Suprapubic skin (tissue), 4 donors: ENCODE results near the gene GRID2. TPM values are rescaled to one million over a fixed set of nuclear protein-coding genes. Genes with fewer than 3 reads are reported as not detected.

Experiments
- DNase-seq, 2 donors: peaks; one replicate each; pipeline ENCODE4 v3.0.0-alpha.2; 2019; ENCODE audit warnings: low spot score in 2 of 2
- H3K27ac ChIP-seq: fragments of 200-600 bp; sonication (generic); one replicate; pipeline ENCODE4 v1.5.1; 2019
- H3K27me3 ChIP-seq: fragments of 200-600 bp; sonication (generic); one replicate; pipeline ENCODE4 v1.5.1; 2019
- H3K36me3 ChIP-seq: fragments of 200-600 bp; sonication (generic); one replicate; pipeline ENCODE4 v1.5.1; 2019
- H3K4me1 ChIP-seq: fragments of 200-600 bp; sonication (generic); one replicate; pipeline ENCODE4 v1.5.1; 2019
- H3K4me3 ChIP-seq: fragments of 200-600 bp; sonication (generic); one replicate; pipeline ENCODE4 v1.5.1; 2019; ENCODE audit warnings: mild to moderate bottlenecking
- H3K9me3 ChIP-seq: fragments of 200-600 bp; sonication (generic); one replicate; pipeline ENCODE4 v1.5.1; 2019
- EP300 ChIP-seq: sonication (generic); formaldehyde crosslinking; IDR thresholded peaks from one replicate; pipeline ENCODE4 v1.6.1; 2017; ENCODE audit warnings: antibody characterized with exemption
- POLR2A ChIP-seq, 2 donors: fragments of 450-650 bp; IDR thresholded peaks; one replicate each; pipeline ENCODE4 v1.6.1; 2017; ENCODE audit warnings: antibody characterized with exemption in 2 of 2, mild to moderate bottlenecking in 2 of 2, moderate library complexity in 2 of 2
- POLR2AphosphoS5 ChIP-seq, 3 donors: sonication (generic); formaldehyde crosslinking; IDR thresholded peaks; one replicate each; pipeline ENCODE4 v1.6.1; 2017; ENCODE audit warnings: antibody characterized with exemption in 3 of 3
- WGBS: methylation state at CpG from one replicate; pipeline ENCODE4 v1.1.5; 2018; 5-methylcytosine and 5-hydroxymethylcytosine counted together
- total RNA-seq, 4 donors: library from RNA; depleted of rRNA; stranded (reverse); fragments of >200 nt; gene quantifications; one replicate each; pipeline ENCODE4 v1.1.0, GENCODE V29; 2016
- TF ChIP-seq, protein P1 (sequence below), 2 donors: fragments of 200-600 bp in 1 of 2; fragments of 450-650 bp in 1 of 2; sonication (generic) in 1 of 2; IDR thresholded peaks; one replicate each; pipeline ENCODE4 v1.5.1; 2016 to 2019; ENCODE audit warnings: antibody characterized with exemption in 2 of 2, mild to moderate bottlenecking in 1 of 2, moderate library complexity in 1 of 2

The GRID2 gene
- total RNA-seq, 4 donors from 2014 or later: not detected

DNA sequence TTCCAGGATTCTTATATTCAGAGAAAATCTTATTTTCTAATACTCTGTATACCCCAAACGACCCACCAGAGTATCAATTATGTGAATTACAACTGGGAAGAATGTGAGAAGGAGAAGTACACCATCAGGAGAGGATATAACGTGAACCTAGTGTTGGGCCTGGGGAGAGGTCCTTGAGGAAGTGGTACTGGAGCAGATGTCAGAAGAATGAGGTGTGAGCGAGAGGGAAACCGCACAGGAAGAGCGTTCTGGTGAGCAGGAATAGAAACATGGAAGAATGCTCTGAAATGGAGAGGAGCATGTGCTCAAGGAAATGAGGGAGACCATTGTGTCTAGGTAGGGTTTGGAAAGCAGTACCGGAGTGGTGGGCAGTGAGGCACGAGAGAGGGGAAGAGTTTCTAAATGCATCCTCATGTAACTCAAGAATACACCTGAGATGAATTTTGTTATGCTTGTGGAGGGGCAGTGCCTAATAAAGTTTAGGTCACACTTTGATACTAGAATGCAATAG lies 151.6 kb downstream of the GRID2 start:
- no peaks in the 10 kb centered on the region for H3K4me1 ChIP-seq
- no peak overlapping the region for H3K4me3 ChIP-seq
- WGBS: 68% methylated on average over 7 of the region's 7 CpGs
- no peaks in the 10 kb centered on the region for H3K27me3 ChIP-seq
- no peak for DNase-seq
- no peaks in the 10 kb centered on the region for H3K36me3 ChIP-seq
- TF ChIP-seq, protein P1, sequence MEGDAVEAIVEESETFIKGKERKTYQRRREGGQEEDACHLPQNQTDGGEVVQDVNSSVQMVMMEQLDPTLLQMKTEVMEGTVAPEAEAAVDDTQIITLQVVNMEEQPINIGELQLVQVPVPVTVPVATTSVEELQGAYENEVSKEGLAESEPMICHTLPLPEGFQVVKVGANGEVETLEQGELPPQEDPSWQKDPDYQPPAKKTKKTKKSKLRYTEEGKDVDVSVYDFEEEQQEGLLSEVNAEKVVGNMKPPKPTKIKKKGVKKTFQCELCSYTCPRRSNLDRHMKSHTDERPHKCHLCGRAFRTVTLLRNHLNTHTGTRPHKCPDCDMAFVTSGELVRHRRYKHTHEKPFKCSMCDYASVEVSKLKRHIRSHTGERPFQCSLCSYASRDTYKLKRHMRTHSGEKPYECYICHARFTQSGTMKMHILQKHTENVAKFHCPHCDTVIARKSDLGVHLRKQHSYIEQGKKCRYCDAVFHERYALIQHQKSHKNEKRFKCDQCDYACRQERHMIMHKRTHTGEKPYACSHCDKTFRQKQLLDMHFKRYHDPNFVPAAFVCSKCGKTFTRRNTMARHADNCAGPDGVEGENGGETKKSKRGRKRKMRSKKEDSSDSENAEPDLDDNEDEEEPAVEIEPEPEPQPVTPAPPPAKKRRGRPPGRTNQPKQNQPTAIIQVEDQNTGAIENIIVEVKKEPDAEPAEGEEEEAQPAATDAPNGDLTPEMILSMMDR (IDR thresholded peaks at IDR 0.05): no peak
- no peak for TF ChIP-seq EP300
- no peak for TF ChIP-seq POLR2A (IDR thresholded peaks at IDR 0.05)
- TF ChIP-seq POLR2AphosphoS5 (IDR thresholded peaks at IDR 0.05): no peak
- no peaks in the 10 kb centered on the region for H3K9me3 ChIP-seq
- no peak overlapping the region for H3K27ac ChIP-seq

DNA sequence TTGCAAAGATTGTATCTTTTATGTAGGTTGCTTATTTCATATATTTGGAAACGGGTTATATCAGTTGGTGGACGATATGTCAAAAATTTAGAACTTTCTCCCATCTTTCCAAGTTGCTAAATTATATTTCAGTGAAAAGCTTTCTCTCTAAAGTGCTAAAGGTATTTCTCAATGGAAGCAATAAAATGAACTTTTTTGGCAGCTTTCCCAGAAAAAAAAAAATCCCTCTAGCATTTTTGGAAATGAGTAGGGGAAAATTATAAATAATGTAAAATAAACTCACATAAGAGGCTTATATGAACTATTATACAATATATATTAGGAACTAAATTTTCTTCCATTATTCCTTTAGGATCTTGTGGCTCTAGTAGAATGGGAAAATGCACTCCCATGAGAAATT lies 152.2 kb downstream of the GRID2 start:
- Histone ChIP-seq H3K9me3 (no peaks in the 10 kb centered on the region), H3K27ac (no peak overlapping the region), H3K36me3 (no peaks in the 10 kb centered on the region), H3K27me3 (no peaks in the 10 kb centered on the region), H3K4me1 (no peaks in the 10 kb centered on the region), H3K4me3 (no peak overlapping the region)
- 54% methylated on average over 2 of the region's 2 CpGs for WGBS
- TF ChIP-seq EP300 (no peak), POLR2A (IDR thresholded peaks at IDR 0.05) (no peak), POLR2AphosphoS5 (IDR thresholded peaks at IDR 0.05) (no peak)
- TF ChIP-seq, protein P1 (IDR thresholded peaks at IDR 0.05): no peak
- no peak for DNase-seq

DNA sequence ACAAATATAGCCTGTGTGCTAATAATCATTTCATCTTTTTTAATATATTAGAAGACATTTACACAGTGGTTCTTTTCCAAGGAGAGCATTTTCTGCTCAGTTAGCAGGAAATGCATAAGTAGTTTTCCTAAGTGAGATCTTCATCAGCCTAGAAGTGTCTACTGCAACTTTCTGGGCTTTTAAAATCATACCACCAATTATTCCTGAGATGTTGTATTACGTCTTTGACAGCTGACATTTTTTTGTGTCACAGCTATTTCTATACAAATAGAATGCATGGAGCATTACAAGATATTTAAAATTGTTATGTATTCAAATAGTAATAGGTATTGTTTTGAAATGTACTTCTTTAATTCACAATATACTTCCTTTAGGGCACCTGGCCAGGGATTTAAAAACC lies 158.0 kb downstream of the GRID2 start:
- Histone ChIP-seq H3K4me1 (no peaks in the 10 kb centered on the region), H3K4me3 (no peak overlapping the region), H3K27me3 (no peaks in the 10 kb centered on the region), H3K9me3 (no peaks in the 10 kb centered on the region), H3K36me3 (no peaks in the 10 kb centered on the region), H3K27ac (no peak overlapping the region)
- WGBS: 75% methylated on average over 1 of the region's 1 CpG
- no peak for DNase-seq
- TF ChIP-seq POLR2A (IDR thresholded peaks at IDR 0.05) (no peak), POLR2AphosphoS5 (IDR thresholded peaks at IDR 0.05) (no peak), EP300 (no peak)
- TF ChIP-seq, protein P1 (IDR thresholded peaks at IDR 0.05): no peak

DNA sequence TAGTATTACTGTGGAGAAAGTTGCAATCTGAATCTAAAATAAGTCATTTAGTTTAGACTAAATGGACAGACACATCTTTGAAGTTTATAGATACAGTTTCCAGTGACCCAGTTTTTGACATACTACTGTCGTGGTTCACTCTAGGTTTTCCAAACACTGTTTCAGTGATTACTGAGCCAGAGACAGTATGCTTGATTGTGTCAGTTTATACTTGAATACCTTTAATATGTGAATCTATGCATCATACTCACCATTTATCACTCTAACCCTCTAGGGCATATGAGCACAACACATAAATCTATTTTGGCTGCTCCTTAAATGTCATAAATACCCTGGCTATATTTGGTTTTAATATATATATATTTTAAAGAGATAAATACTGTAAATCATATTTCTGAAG lies 173.5 kb downstream of the GRID2 start:
- Histone ChIP-seq H3K27ac (no peak overlapping the region), H3K4me3 (no peak overlapping the region), H3K27me3 (no peaks in the 10 kb centered on the region), H3K9me3 (no peaks in the 10 kb centered on the region), H3K4me1 (no peaks in the 10 kb centered on the region), H3K36me3 (no peaks in the 10 kb centered on the region)
- no peak for DNase-seq
- WGBS: 44% methylated on average over 1 of the region's 1 CpG
- no peak for TF ChIP-seq POLR2AphosphoS5 (IDR thresholded peaks at IDR 0.05)
- TF ChIP-seq EP300: no peak
- TF ChIP-seq POLR2A (IDR thresholded peaks at IDR 0.05): no peak
- TF ChIP-seq, protein P1 (IDR thresholded peaks at IDR 0.05): no peak

DNA sequence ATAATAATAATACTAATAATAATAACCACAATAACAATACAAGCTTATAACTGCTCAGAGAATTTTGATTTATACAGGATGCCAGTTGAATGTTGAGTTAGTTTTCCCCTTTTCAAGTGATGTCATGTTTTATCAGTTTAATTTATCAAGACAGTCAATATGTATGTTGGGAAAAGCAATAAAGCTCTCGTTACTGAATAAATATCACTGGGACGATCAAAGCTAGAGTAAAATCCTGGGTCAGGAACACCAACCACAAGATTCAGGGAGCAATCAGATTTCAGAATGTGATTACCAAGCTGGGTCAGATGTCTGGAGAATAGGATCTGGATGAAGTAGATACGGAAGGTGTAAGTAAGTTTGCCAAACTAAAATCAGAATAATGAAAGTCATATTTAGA lies 179.6 kb downstream of the GRID2 start:
- Histone ChIP-seq H3K9me3 (no peaks in the 10 kb centered on the region), H3K4me1 (no peaks in the 10 kb centered on the region), H3K27ac (no peak overlapping the region), H3K36me3 (no peaks in the 10 kb centered on the region), H3K4me3 (no peak overlapping the region), H3K27me3 (no peaks in the 10 kb centered on the region)
- no peak for DNase-seq
- TF ChIP-seq EP300 (no peak), POLR2A (IDR thresholded peaks at IDR 0.05) (no peak), POLR2AphosphoS5 (IDR thresholded peaks at IDR 0.05) (no peak)
- TF ChIP-seq, protein P1 (IDR thresholded peaks at IDR 0.05): no peak
- WGBS: 55% methylated on average over 3 of the region's 3 CpGs
